Skin epidermis (tissue), 12 donors: ENCODE data around the gene CMKLR1.

Experiments
- H3K27ac ChIP-seq, 21 experiments: fragments of 200-600 bp; sonication (generic) in 11 of 21; one replicate each; pipeline ENCODE4 v1.5.0; 2020; ENCODE audit warnings: mild to moderate bottlenecking in 3 of 21, inconsistent platforms in 2 of 21, moderate library complexity in 2 of 21
- H3K4me3 ChIP-seq, 7 experiments: fragments of 200-600 bp; sonication (generic) in 2 of 7; one replicate each; pipeline ENCODE4 v1.5.0; 2020; ENCODE audit warnings: inconsistent platforms in 2 of 7, mild to moderate bottlenecking in 2 of 7, moderate library complexity in 1 of 7

The CMKLR1 gene

DNA sequence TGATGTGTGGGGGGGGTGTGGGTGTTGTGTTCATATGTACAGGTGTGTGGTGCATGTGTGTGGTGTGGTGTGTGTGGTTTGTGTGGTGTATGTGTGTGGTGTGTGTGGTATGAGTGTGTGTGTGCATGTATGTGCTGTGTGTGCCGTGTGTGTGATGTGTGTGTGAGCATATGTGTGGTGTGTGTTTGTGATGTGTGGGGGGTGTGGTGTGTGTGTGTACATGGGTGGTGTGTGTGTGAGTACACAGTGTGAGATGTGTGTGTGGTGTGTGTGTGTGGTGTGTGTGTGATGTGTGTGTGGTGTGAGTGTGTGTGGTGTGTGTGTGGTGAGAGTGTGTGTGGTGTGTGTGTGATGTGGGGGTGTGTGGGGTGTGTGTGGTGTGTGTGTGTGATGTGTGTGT is 24.5 kb upstream of the CMKLR1 start:
- H3K4me3 ChIP-seq, result no peak overlapping the region
- H3K27ac ChIP-seq, result no peak overlapping the region

DNA sequence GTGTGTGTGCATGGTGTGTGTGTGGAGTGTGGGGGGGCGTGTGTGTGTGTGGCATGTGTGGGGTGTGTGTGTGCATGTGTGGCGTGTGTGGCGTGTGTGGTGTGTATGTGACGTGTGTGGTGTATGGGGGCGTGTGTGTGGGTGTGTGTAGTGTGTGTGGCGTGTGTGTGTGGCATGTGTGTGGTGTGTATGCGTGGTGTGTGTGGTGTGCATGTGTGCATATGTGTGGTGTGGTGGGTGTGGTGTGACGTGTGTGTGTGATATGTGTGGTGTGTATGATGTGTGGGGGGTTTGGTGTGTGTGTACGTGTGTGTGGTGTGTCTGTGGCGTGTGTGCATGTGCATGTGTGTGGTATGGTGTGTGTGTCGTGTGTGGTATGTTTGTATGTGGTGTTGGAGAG is 24.1 kb upstream of the CMKLR1 start:
- H3K4me3 ChIP-seq, result no peak overlapping the region
- H3K27ac ChIP-seq, result no peak overlapping the region

- H3K4me3 ChIP-seq, result no peak overlapping the region
- no peak overlapping the region for H3K27ac ChIP-seq
Measured at GRCh38 chr12:108361606-108362005, 22.5 kb upstream of the CMKLR1 start.

- H3K27ac ChIP-seq, result no peak overlapping the region
- H3K4me3 ChIP-seq, result no peak overlapping the region
Measured at GRCh38 chr12:108360487-108360886, 21.4 kb upstream of the CMKLR1 start.

- Histone ChIP-seq H3K4me3 (no peak overlapping the region), H3K27ac (no peak overlapping the region)
Measured at GRCh38 chr12:108360057-108360456, 20.9 kb upstream of the CMKLR1 start.

DNA sequence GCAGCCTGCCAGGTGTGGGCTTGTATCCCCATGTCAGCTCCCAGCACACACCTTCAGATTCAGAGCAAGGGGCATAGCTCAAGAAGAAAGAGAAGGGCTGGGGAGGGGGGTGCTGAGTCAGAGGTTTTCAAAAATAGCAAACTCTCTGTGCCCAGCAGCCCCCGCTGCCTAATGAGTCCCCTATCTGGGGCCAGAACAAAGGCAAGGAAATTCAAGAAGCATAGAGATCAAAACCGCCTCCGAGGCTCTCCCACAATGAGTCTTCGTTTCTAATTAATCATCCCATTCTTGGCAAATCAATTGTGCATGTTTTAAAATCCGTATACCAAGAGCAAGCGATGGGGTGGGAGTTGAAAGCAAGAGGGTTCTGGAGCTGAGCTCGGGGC is 19.5 kb upstream of the CMKLR1 start:
- Histone ChIP-seq H3K4me3 (no peak overlapping the region), H3K27ac (no peak overlapping the region)

DNA sequence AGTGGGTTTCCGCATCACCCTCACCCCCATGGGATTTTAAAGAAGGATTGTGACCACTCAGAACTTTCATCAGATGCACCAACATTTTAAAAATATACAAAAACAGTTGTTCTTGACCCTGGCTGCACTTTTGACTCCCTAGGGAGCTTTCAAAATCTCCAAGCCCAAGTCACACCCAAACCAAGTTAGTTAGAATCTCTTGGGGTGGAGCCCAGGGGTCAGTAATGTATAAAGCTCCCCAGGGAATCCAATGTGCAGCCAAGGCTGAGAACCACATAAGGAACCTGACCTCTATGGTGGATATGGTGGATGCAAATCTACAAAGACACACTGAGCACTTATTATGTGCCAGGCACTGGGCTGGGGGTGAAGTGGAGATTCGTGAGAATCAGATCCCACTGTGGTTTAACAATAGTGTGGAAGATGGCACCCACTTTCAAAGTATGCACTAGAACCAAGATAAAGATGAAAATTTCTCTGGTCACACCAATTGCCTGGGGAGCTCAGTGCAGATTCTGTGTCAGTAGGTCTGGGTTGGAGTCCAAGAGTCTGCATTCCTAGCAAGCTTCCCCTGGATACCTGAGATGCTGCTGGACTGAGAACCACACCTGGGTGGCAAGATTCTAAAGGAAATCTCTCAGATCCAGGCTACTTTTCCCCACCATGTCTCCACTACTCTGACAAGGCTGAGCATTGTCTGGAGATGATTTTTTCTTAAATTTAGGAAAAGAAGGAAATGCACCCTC is 18.9 kb upstream of the CMKLR1 start:
- no peak overlapping the region for H3K4me3 ChIP-seq
- H3K27ac ChIP-seq, result no peak overlapping the region

GRCh38 chr12:108356835-108357806 is 18.0 kb upstream of the CMKLR1 start:
- no peak overlapping the region for H3K4me3 ChIP-seq

DNA sequence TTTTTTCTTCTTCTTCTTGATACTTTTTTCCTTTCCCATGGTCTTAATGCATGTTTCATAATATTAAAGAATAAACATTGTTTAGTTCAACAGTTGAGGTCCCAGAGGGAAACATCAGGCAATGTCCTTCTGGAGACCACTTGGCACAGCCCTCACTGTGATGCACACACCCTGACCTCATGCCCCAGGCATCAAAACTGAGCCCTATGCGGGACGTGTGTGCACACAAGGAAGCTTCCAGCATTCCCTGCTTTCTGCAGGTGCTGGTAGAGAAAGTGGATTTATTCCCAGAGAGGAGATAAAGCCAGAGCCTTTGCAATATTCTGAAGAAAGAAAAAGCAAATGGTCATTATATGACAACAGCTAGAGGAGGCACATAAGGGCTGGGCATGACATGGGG is 16.0 kb upstream of the CMKLR1 start:
- no peak overlapping the region for H3K4me3 ChIP-seq
- no peak overlapping the region for H3K27ac ChIP-seq

More at GRCh38 chr12:108356835-108357806, 18.0 kb upstream of the CMKLR1 start:
- H3K27ac ChIP-seq, result no peak overlapping the region

- Histone ChIP-seq H3K4me3 (no peak overlapping the region), H3K27ac (no peak overlapping the region)
Measured at GRCh38 chr12:108352591-108352990, 13.5 kb upstream of the CMKLR1 start.

DNA sequence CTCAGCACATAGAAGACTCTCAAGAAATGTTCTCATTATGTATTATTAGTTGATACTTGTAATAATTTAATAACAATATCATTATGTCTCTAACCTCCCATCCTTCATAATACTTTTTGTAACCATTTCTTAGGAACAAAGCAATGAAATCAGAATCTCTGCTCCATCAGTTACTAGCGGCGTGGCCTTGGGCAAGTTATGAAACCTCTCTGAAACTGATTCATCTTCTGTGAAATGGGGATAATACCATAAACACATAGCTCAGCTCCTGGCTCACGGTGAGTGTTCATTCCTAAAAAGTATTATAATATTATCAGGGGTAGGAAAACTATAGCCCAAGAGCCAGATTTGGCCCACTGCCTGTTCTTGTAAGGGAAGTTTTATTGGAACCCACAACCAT is 11.4 kb upstream of the CMKLR1 start:
- Histone ChIP-seq H3K27ac (no peak overlapping the region), H3K4me3 (no peak overlapping the region)

DNA sequence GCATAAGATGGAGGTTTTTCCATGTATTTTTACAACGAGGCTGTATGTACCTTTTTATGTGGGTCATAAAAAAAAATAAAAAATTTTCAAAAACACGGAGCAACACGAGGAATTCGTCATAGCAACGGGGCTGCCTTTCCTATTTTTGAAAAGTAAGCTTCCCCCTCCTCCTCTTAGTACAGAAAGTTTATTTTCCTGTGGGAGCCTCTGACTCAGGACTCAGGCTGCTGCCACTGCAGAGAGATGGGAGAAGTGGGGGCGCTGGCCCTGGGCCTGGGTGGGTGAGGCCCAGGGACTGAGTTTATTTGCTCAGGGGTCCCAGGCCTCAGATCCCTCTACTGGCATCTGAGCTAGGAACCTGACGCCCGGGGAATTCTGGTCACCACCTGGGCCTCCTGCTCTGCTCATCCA is 10.2 kb upstream of the CMKLR1 start:
- H3K4me3 ChIP-seq, result no peak overlapping the region
- no peak overlapping the region for H3K27ac ChIP-seq

DNA sequence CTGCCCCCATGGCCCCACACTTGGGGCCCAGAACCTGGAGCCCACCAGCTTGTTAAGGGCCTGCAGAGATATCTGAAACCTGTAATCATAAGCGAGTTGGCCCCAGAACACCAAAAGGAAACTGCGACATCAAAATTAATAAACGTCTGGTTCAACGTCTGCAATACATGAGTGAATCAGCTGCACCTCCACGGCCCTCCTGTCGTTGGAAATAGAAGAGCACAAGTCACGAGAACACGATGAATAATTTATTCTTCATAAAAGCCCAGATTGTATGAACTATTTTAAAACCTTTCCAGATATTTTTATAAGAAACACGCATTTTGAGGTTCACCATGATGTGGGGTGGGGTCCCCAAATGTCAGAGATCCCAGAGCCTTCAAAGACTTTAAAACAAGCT is 9.7 kb upstream of the CMKLR1 start:
- Histone ChIP-seq H3K27ac (no peak overlapping the region), H3K4me3 (no peak overlapping the region)

GRCh38 chr12:108346727-108347710 is 7.9 kb upstream of the CMKLR1 start:
- no peak overlapping the region for H3K4me3 ChIP-seq
- H3K27ac ChIP-seq, result no peak overlapping the region

GRCh38 chr12:108345716-108346633 is 6.9 kb upstream of the CMKLR1 start:
- H3K27ac ChIP-seq, result no peak overlapping the region
- no peak overlapping the region for H3K4me3 ChIP-seq

GRCh38 chr12:108342985-108343384 is 3.9 kb upstream of the CMKLR1 start:
- H3K27ac ChIP-seq, result no peak overlapping the region

DNA sequence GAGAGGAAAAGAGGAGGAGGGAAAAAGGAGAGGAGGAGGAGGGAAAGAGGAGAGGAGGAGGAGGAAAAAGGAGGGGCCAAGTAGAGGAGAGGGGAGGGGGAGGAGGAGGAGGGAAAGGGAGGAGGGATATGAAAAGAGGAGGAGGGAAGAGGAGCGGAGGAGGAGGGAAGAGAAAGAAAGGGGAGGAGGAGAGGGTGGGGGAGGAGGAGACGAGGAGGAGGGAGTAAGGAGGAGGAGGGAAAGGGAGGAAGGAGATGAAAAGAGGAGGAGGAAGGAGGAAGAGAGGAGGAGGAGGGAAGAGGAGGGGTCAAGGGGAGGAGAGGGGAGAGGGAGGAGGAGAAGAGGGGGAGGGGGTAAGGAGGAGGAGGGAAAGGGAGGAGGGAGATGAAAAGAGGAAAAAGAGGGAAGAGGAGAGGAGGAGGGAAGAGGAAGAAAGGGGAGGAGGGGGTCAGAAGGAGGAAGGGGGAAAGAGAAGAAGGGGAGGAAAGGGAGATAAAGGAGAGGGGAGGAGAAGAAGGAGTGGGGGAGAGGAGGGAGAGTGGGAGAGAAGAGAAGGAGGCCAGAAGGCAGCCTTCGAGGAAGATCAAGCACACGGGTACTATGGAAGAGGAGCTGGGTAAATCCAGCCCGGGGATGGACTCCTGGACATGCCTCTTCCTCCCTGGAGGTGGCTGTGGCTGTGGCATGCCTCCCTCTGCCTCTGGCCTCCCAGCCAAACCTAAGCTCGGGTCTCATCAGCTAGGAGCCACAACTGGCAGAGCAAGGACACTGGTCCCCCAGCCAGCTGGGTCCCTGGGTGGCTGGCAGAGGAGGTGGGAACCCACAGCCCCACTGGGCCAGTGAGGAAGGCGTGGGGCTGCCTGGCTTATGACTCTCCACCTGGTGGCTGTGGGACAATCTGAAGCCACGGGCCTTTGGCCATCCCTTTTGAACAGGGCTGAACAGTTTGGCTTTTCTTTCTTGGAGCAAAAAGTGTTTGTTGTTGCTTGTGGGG is 3.0 kb upstream of the CMKLR1 start:
- Histone ChIP-seq H3K4me3 (no peak overlapping the region), H3K27ac (peak overlapping the region in 1 of 21 experiments; percentile 38)

More at GRCh38 chr12:108342985-108343384, 3.9 kb upstream of the CMKLR1 start:
- H3K4me3 ChIP-seq, result no peak overlapping the region

GRCh38 chr12:108341356-108341755 is 2.2 kb upstream of the CMKLR1 start:
- H3K27ac ChIP-seq, result no peak overlapping the region
- no peak overlapping the region for H3K4me3 ChIP-seq
